Islet precursor cell (in vitro differentiated cells): Measurements from ENCODE around the gene BBS9.

Experiments used
- DNase-seq: peaks from one replicate; pipeline ENCODE4 v3.0.0-alpha.2; 2018

The BBS9 gene

DNA sequence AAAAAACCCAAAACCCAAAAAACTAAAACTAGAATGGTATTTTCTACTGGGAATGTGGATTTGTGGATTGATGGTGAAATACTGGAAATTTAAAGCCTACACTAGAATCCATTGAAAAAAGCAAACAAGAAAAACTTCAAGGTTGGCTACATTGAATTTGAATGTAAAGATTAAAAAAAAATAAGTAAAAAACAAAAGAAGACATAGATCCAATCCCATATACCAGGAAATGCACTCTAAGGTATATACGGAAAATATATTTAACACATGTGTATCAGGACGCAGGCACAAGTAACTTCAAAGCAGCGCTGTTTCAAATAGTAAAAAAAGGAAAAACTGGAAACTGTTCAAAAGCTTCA lies 754 bp upstream of the BBS9 start:
- no peak for DNase-seq

DNA sequence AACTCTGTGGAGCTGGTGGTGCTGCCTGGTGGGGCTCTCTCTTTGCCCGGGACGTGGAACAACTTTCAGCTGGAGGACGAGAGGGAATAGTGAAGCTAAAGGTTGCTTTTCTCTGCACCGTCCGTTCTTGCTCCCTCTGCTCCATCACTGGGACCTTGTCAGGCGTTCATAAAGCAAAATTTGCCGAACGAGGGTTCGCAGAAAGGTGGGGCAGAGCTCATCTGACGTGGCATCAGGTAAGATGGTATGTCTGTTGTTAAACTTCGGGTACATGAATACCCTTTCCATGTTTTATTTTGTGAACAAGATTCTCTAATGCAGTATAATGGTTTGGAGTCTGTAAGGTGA lies 416 bp downstream of the BBS9 start:
- DNase-seq, result no peak

GRCh38 chr7:33130184-33130583 lies 820 bp downstream of the BBS9 start:
- DNase-seq, result no peak

GRCh38 chr7:33137103-33137502 lies 7.7 kb downstream of the BBS9 start:
- no peak for DNase-seq

- DNase-seq, result no peak
Measured at GRCh38 chr7:33142585-33142984, 13.2 kb downstream of the BBS9 start.

DNA sequence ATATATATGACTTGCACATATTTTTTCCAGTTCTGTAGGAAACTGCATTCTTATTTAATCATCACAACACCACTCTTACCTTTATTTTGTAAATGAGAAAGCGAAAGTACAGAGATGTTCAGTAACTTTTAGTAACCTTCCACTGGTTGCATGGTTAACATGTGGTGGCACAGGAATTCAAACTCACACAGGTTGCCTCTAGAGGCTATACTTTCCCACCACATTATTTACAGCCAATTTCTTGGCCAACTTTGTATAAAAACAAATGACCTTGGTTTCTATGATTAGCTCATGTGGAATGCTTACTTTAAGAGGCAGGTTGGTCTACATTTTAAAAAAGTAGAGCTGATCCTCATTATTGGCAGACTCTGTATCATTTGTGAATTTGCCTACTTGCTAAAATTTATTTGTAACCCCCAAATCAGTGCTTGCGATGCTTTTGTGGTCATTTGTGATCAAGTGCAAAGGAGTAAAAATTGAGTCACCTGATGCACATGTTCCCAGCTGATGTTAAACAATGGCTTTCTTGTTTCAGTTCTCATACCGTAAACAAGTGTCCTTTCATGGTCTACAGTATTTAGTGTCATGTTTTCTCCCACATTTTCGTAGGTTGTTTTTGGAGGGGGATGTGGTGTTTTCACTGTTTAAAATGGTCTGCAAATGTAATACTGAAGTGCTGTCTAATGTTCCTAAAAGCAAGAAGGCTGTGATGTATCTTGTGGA lies 14.8 kb downstream of the BBS9 start:
- no peak for DNase-seq

DNA sequence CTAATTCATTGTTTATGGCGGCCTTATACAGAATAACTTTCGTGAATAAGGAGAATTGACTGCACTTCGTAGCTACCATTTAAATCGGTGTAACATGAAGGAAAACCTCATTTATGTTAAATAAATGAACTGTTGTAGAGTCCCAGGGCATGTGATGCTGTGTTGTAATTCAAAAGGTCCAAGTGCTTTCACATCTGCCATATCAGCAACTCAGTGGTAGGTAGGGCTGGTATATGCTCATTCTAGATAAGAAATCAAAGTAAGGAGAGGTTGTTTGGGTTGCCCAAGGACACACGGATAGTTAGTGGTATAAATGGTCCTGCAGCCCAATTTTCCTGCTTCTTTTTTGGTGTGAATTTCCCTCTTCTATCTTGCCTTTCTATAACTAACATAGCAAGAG lies 15.8 kb downstream of the BBS9 start:
- no peak for DNase-seq

- no peak for DNase-seq
Measured at GRCh38 chr7:33152087-33152486, 22.7 kb downstream of the BBS9 start.

- DNase-seq, result no peak
Measured at GRCh38 chr7:33155811-33156210, 26.4 kb downstream of the BBS9 start.

DNA sequence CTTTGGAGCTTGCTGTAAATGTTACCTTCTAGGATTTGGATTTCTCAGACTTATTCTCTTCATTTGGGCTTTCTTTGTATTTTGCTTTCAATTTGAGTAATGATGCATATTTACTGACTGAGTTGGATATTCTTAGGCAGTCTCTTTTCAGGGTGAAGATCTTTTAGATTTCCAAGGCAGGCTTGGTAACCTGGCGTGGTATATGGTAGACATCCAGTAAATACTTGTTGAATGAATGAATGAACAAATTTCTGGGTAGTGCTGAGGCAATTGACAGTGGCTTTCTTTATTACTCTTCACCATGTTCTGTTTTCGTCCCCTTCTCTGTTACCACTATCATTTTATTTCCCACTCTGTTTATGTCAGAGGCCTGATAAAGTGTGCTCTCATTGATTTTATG lies 27.1 kb downstream of the BBS9 start:
- no peak for DNase-seq

DNA sequence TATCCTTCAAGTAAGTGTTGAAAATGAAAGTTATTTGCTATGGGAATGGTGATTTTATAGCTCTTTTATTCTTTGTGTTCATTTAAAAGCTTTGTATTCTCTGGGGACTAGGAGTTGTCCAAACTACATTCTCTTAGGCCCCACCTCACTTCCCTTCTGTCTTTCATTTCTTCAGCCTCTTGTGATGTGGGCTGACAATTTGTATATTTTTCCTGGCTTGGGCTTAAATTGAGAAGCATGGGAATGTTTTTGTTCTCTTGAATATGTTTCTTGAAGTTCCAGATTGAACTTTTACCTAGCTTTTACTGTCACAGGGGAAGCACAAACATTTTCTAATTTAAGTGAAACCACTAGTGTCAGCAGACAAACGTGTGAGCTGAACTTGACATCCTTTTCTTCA lies 27.9 kb downstream of the BBS9 start:
- no peak for DNase-seq

- no peak for DNase-seq
Measured at GRCh38 chr7:33157781-33158180, 28.4 kb downstream of the BBS9 start.

- DNase-seq, result no peak
Measured at GRCh38 chr7:33177876-33178275, 48.5 kb downstream of the BBS9 start.

DNA sequence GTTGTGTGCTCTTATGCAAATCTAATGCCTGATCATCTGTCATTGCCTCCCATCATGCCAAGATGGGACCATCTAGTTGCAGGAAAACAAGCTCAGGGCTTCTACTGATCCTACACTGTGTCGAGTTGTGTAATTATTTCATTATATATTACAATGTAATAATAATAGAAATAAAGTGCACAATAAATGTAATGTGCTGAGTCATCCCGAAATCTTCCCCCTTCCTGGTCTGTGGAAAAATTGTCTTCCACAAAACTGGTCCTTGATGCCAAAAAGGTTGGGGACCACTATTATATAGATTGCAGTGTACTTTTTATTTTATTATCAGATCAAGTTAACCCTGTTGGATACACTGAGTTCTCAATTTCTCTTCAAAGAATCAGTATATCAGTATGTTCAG lies 50.2 kb downstream of the BBS9 start:
- no peak for DNase-seq

DNA sequence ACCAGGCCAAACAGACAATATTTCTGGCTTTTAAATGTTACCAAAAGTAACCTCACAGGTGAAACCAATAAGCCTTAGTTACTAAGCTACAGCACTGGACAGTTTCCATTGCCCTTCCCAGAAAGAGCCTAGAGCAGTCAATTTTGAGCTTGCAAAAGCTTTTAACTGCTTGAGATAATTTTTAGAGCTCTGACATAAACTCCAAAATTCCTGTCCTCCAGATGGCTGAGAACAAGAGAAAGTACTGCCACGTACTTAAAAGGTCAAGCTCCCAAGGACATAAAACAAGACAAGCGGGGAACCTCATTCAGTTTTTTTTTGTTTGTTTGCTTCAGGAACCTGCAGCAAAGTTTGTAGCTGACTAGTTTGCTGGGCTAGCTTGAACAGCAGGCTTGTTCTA lies 54.1 kb downstream of the BBS9 start:
- no peak for DNase-seq

GRCh38 chr7:33184828-33185227 lies 55.5 kb downstream of the BBS9 start:
- no peak for DNase-seq

- no peak for DNase-seq
Measured at GRCh38 chr7:33185786-33186185, 56.4 kb downstream of the BBS9 start.

GRCh38 chr7:33186192-33186591 lies 56.8 kb downstream of the BBS9 start:
- DNase-seq, result peak; percentile 71

DNA sequence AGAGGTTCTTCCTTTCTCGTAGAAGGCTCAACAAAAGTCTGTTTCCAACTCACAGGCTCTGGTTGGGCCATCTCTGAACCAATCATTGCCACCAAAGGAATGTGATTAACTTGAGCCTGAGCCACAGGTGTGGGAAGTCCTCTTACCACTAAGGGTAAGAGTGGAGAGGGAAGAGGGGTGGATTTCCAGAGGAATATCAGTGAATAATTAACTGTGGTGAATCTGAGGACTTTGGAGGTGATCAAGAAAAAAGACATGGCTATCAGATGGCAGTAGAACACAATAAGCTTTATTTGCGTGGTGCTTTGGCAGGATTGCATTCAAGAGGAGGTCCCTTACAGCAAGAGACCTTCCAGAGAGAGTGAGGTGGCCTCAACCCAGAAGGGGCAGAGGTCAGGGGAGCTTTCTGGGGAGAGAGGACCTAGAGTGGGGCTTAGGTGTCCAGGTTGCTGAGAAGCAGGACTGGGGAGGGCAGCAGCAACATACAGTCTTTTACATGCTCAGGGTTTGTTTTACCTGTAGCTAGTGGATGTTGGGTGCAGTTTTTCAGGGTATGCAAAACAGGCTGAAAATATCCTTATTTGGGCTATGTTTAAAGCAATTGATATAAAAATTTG lies 61.4 kb downstream of the BBS9 start:
- no peak for DNase-seq

DNA sequence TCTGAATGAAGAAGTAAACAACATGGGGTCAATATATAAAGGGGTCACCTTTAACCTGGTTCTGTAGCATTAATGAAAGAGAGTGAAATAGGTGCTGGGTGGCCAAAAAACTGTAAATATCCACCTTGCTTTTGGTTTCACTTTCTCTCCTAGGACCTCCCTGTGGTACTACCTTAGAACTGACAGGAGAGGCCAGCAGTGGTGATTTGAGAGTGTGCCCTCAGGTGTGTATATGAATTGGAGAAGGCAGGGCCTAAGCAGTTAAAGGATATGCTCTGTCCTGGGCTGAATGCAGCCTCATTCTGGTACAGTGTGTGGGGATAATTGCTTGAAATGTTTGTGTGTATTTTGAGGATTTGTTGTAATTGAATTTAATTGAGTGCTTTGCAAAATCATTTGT lies 62.0 kb downstream of the BBS9 start:
- DNase-seq, result no peak

DNA sequence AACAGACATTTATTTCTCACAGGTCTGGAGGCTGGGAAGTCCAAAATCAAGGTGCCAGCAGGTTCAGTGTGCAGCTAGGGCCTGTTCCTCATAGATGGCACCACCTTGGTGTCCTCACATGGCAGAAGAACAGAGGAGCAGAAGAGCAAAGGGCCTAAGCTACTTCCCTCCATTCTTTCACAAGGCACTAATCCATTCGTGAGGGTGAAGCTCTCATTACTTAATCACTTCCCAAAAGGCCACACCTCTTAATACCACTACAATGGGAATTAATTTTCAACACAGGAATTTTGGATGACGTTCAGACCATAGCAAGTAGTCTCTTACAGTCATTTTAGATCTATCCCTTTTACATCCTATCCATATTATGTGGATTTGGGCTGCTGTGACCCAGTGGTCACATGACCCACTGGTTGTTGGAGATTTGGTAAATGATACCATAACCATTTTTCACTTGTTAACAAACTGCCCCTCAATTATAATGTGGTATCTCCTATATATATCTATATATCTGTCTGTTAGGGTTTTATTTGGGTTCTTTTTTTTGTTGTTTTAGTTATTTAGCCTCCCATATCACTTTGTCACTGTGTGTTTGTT lies 63.4 kb downstream of the BBS9 start:
- DNase-seq, result no peak

GRCh38 chr7:33193308-33193864 lies 64.0 kb downstream of the BBS9 start:
- no peak for DNase-seq

DNA sequence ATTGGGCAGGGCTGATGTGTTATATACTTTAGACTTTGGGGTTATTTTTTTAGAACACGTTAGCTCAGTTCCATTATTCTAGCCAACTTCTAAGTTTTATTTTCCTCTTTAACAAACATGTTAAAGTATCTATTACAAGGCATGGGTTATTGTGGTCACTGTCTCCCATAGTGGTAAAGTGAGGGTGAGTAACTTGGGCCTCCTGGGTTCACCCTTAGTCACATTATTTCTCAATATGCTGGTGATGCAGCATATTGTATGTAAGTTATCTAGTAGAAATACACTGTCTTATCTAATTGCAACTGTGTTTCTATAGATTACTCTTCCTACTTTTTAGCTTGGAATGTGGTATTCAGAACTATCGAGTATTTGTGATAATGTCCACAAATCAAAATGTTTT lies 65.9 kb downstream of the BBS9 start:
- DNase-seq, result no peak

- DNase-seq, result no peak
Measured at GRCh38 chr7:33196221-33196620, 66.9 kb downstream of the BBS9 start.

GRCh38 chr7:33200282-33200681 lies 70.9 kb downstream of the BBS9 start:
- DNase-seq, result no peak
